ENCODE measurements around the gene B4GALNT2. TPM values are rescaled to one million over a fixed set of nuclear protein-coding genes. Genes with fewer than 3 reads are reported as not detected.
"Not testable (repeated sequence)": the region's sequence is repeated elsewhere in the genome, so short reads cannot be mapped to it uniquely, and the experiment has no call there.

The B4GALNT2 gene
- total RNA-seq, 1 donor from 2014 or later: not detected

DNA sequence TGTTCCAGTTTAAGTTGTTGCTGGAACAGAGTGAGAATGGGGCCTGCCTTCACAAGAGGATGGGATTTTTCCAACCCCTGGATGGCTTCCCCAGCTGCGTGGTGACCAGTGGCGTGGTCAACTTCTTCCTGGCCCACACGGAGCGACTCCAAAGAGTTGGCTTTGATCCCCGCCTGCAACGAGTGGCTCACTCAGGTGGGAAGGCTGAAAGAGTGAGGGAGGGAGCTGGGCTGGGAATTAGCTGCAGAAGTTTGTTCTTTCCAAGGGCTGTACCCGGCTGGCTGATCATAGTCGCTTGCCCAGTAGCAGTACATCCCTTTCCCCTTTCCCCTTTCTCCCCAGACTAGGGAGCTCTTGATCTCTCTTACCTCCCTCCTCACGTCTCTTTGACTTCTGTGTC, 36.1 kb downstream of the B4GALNT2 start:
- no peak for DNase-seq (ENCODE audit: low spot score)
- intact Hi-C loops (cut with micrococcal nuclease): no loop called here
- Mint-ChIP-seq H3K27ac (no peak overlapping the region), H3K4me1 (ENCODE audit: low read depth) (no peaks in the 10 kb centered on the region), H3K9me3 (peaks cover 5% of the 10 kb centered on the region), H3K27me3 (ENCODE audit: low read depth) (peaks cover 43% of the 10 kb centered on the region), H3K4me3 (ENCODE audit: low read depth) (no peak overlapping the region), H3K36me3 (ENCODE audit: low read depth) (no peaks in the 10 kb centered on the region)

DNA sequence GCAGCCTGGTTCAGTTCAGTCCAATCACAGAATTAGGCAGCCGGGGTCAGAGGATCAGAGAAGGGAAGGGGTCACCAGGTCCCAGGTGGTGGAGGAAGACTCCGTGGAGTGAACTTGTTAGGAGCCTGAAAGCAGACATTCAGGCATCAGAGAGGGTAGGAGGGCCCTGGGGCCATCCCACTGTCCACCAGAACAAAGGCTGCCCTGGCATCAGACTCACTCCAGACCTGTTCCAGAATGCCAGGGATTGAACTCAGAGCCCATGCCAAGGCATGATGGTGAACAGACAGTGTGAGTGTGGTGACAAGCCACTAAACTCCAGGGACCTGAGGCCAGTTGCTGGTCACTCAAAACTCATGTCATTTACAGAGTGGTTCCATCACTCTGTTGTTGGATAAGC, 37.6 kb downstream of the B4GALNT2 start:
- peaks cover 17% of the 10 kb centered on the region for H3K9me3 Mint-ChIP-seq
- no peak for DNase-seq (ENCODE audit: low spot score)
- H3K36me3 Mint-ChIP-seq (ENCODE audit: low read depth): no peaks in the 10 kb centered on the region
- intact Hi-C loops (cut with micrococcal nuclease): no loop called here
- H3K4me1 Mint-ChIP-seq (ENCODE audit: low read depth): no peaks in the 10 kb centered on the region
- peaks cover 44% of the 10 kb centered on the region for H3K27me3 Mint-ChIP-seq (ENCODE audit: low read depth)
- no peak overlapping the region for H3K4me3 Mint-ChIP-seq (ENCODE audit: low read depth)
- no peak overlapping the region for H3K27ac Mint-ChIP-seq

DNA sequence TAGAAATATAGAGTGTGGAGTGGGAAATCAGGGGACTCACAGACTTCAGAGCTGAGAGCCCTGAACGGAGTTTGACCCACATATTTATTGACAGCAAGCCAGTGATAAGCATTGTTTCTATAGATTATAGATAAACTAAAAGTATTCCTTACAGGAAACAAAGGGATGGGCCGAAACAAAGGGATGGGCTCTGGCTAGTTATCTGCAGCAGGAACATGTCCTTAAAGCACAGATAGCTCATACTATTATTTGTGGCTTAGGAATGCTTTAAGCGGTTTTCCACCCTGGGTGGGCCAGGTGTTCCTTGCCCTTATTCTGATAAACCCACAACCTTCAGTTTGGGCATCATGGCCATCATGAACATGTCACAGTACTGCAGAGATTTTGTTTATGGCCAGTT, 38.1 kb downstream of the B4GALNT2 start:
- H3K36me3 Mint-ChIP-seq (ENCODE audit: low read depth); H3K4me3 Mint-ChIP-seq (ENCODE audit: low read depth); H3K4me1 Mint-ChIP-seq (ENCODE audit: low read depth); H3K27ac Mint-ChIP-seq; DNase-seq (ENCODE audit: low spot score); intact Hi-C loops (cut with micrococcal nuclease): not testable (repeated sequence)
- peaks cover 43% of the 10 kb centered on the region for H3K27me3 Mint-ChIP-seq (ENCODE audit: low read depth)
- H3K9me3 Mint-ChIP-seq: peaks cover 22% of the 10 kb centered on the region

DNA sequence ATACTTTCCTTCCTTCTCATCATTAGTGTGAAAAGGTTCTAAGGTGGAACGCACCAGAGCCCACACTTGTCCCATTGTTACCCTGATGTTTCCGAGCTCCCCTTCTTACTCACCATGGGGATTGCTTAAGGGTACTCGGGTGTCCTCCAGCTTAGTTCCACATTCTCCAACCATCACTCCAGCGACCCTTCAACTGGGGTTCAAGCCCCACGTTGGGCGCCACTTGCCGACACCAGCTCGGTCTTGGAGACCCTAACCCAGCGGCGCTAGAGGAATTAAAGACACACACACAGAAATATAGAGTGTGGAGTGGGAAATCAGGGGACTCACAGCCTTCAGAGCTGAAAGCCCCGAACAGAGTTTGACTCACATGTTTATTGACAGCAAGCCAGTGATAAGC, 43.4 kb downstream of the B4GALNT2 start:
- H3K4me1 Mint-ChIP-seq (ENCODE audit: low read depth); intact Hi-C loops (cut with micrococcal nuclease): not testable (repeated sequence)

DNA sequence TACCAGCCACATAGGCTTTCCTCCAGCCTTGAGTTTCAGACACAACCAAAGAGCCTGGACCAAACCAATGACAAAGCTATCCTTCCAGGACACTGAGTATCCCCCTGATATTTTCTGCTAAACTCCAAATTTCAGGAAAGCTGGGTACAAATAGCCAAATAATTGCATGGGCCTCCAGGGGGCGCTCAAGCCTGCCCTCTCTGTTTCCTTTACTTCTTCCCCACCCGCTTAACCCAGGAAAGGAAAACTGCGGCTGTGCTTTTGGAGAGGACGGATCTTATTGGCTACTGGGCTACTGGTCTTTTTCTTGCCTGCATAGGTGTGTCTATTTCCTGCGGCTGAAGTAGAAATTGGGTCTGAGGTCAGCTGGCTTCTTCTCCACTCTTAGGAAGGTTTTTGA, 47.7 kb downstream of the B4GALNT2 start:
- H3K27me3 Mint-ChIP-seq (ENCODE audit: low read depth): no peaks in the 10 kb centered on the region
- peaks cover 2% of the 10 kb centered on the region for H3K4me1 Mint-ChIP-seq (ENCODE audit: low read depth)
- H3K36me3 Mint-ChIP-seq (ENCODE audit: low read depth): peaks cover 4% of the 10 kb centered on the region
- intact Hi-C loops (cut with micrococcal nuclease): loop anchor here (1.0 kb wide), 1 partner anchor 47 kb away; no protein-coding TSS in a partner anchor
- no peak overlapping the region for H3K27ac Mint-ChIP-seq
- peak; percentile 35 for DNase-seq (ENCODE audit: low spot score)
- no peak overlapping the region for H3K4me3 Mint-ChIP-seq (ENCODE audit: low read depth)
- peaks cover 34% of the 10 kb centered on the region for H3K9me3 Mint-ChIP-seq

More for the DNA sequence above, 43.4 kb downstream of the B4GALNT2 start:
- not testable (repeated sequence) for H3K4me3 Mint-ChIP-seq (ENCODE audit: low read depth); H3K27ac Mint-ChIP-seq; H3K36me3 Mint-ChIP-seq (ENCODE audit: low read depth); DNase-seq (ENCODE audit: low spot score)
- H3K9me3 Mint-ChIP-seq: peaks cover 39% of the 10 kb centered on the region
- peaks cover 17% of the 10 kb centered on the region for H3K27me3 Mint-ChIP-seq (ENCODE audit: low read depth)

DNA sequence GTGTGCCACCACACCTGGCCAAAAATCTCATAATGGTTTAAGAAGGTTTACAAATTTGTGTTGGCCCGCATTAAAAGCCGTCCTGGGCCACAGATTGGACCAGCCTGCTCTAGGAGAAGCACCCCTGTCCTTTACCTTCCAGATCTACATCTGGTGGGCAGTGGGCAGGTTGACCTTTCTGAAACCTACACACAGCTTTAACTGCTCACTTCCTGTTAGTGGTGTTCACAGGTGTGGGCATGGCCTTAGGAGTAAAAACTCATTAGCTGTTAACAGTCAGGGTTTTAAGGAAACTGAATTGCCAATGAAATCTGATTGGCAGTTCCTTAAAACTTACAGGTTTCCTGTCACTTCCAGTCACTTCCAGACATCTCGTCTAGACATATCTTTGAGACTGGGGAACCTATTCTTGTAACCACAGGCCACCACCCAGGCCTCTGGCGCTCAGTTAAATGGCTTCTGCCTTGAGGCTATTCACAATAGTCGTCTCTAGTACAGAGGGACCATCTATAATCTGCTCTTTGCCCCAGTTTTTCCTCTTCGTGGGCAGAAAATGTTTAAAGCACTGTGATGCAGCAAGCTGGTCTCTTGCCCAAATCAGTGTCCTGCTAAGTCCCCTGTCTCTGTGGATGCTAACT, 48.5 kb downstream of the B4GALNT2 start:
- peaks cover 7% of the 10 kb centered on the region for H3K36me3 Mint-ChIP-seq (ENCODE audit: low read depth)
- peaks cover 35% of the 10 kb centered on the region for H3K9me3 Mint-ChIP-seq
- DNase-seq (ENCODE audit: low spot score): no peak
- no peak overlapping the region for H3K4me3 Mint-ChIP-seq (ENCODE audit: low read depth)
- intact Hi-C loops (cut with micrococcal nuclease): loop anchor here (1.0 kb wide), 1 partner anchor 46 kb away; no protein-coding TSS in a partner anchor
- no peak overlapping the region for H3K27ac Mint-ChIP-seq
- H3K4me1 Mint-ChIP-seq (ENCODE audit: low read depth): peaks cover 2% of the 10 kb centered on the region
- H3K27me3 Mint-ChIP-seq (ENCODE audit: low read depth): no peaks in the 10 kb centered on the region

DNA sequence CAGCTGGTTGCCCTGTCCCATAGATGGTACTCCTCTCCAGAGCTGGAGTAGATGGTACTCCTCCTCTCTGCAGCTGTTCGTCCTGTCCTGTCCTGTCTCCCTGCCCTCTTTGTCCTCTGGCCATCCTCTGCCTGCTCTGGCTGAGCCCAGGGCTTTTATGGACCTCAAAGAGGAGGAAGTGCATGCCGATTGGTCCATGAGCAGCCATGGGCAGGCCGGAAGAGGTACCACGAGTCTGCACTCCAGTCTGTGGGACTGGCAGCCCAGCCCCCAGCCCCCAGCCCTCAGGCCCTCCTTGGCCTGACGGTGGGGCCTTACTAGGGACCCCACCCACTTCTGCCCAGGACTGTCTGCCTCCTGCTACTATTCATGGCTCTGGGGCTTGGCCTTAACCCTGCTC, 50.8 kb downstream of the B4GALNT2 start:
- Mint-ChIP-seq H3K4me3 (ENCODE audit: low read depth) (no peak overlapping the region), H3K9me3 (peaks cover 25% of the 10 kb centered on the region), H3K4me1 (ENCODE audit: low read depth) (peaks cover 2% of the 10 kb centered on the region), H3K27ac (no peak overlapping the region), H3K27me3 (ENCODE audit: low read depth) (no peaks in the 10 kb centered on the region), H3K36me3 (ENCODE audit: low read depth) (peaks cover 7% of the 10 kb centered on the region)
- intact Hi-C loops (cut with micrococcal nuclease): no loop called here
- no peak for DNase-seq (ENCODE audit: low spot score)

DNA sequence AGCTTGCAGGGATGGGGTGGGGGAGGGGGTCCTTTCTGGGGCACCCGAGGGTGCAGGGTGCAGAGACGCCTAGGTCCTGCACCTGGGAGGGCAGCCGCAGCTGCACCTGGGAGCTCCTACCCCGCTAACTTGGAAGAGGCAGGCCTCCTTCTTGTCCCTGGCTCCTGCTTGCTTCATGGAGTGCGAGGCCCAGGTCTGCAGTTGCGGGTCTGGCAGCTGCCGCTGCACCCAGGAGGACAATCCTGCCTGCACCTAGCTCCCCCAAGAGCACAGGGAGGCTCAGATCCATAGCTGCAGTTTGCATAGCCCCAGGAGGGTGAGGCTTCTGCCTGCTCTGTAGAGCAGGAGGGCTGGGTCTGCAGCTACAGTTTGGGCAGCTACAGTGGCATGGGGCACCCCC, 51.2 kb downstream of the B4GALNT2 start:
- Mint-ChIP-seq H3K27me3 (ENCODE audit: low read depth) (no peaks in the 10 kb centered on the region), H3K9me3 (peaks cover 25% of the 10 kb centered on the region), H3K27ac (no peak overlapping the region), H3K36me3 (ENCODE audit: low read depth) (peaks cover 7% of the 10 kb centered on the region), H3K4me1 (ENCODE audit: low read depth) (peaks cover 2% of the 10 kb centered on the region), H3K4me3 (ENCODE audit: low read depth) (no peak overlapping the region)
- intact Hi-C loops (cut with micrococcal nuclease): no loop called here
- no peak for DNase-seq (ENCODE audit: low spot score)

DNA sequence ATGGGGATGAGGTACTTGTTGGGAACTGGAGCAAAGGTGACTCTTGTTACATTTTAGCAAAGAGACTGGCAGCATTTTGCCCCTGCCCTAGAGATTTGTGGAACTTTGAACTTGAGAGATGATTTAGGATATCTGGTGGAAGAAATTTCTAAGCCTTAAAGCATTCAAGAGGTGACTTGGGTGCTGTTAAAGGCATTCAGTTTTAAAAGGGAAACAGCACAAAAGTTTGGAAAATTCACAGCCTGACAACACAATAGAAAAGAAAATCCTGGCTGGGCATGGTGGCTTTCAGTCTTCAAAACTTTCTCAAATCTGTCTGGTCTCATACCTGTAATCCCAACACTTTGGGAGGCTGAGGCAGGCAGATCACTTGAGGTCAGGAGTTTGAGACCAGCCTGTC, 52.0 kb downstream of the B4GALNT2 start:
- peaks cover 25% of the 10 kb centered on the region for H3K9me3 Mint-ChIP-seq
- DNase-seq (ENCODE audit: low spot score); H3K27me3 Mint-ChIP-seq (ENCODE audit: low read depth); intact Hi-C loops (cut with micrococcal nuclease); H3K4me1 Mint-ChIP-seq (ENCODE audit: low read depth); H3K36me3 Mint-ChIP-seq (ENCODE audit: low read depth); H3K27ac Mint-ChIP-seq; H3K4me3 Mint-ChIP-seq (ENCODE audit: low read depth): not testable (repeated sequence)

DNA sequence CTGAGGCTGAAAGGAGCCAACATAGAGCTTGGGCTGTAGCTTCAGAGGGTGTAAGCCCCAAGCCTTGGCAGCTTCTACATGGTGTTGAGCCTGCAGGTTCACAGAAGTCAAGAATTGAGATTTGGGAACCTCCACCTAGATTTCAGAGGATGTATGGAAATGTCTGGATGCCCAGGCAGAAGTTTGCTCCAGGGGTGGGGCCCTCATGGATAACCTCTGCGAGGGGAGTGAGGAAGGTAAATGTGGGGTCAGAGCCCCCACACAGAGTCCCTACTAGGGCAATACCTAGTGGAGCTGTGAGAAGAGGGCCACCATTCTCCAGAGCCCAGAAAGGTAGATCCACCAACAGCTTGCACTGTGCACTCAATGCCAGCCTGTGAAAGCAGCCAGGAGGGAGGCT, 52.8 kb downstream of the B4GALNT2 start:
- peaks cover 25% of the 10 kb centered on the region for H3K9me3 Mint-ChIP-seq
- H3K27ac Mint-ChIP-seq; H3K27me3 Mint-ChIP-seq (ENCODE audit: low read depth); H3K36me3 Mint-ChIP-seq (ENCODE audit: low read depth); DNase-seq (ENCODE audit: low spot score); H3K4me1 Mint-ChIP-seq (ENCODE audit: low read depth); H3K4me3 Mint-ChIP-seq (ENCODE audit: low read depth); intact Hi-C loops (cut with micrococcal nuclease): not testable (repeated sequence)

DNA sequence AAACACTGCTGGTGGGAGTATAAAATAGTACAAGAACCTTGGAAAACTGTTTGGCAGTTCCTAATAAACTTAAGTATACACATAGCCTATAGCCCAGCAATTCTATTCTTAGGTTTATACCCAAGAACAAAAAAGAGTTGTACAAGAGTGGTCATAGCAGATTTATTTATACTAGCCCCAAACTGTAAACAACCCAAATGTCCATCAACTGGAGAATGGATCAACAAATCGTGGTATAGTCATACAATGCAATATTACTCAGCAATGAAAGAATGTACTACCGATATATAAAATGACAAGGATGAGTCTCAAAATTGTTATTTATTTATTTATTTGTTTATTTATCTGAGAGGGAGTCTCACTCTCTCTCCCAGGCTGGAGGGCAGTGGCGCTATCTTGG, 54.7 kb downstream of the B4GALNT2 start:
- DNase-seq (ENCODE audit: low spot score): no peak
- intact Hi-C loops (cut with micrococcal nuclease): no loop called here
- Mint-ChIP-seq H3K27ac (no peak overlapping the region), H3K27me3 (ENCODE audit: low read depth) (no peaks in the 10 kb centered on the region), H3K4me1 (ENCODE audit: low read depth) (peaks cover 9% of the 10 kb centered on the region), H3K9me3 (peaks cover 25% of the 10 kb centered on the region), H3K36me3 (ENCODE audit: low read depth) (peaks cover 7% of the 10 kb centered on the region), H3K4me3 (ENCODE audit: low read depth) (no peak overlapping the region)

DNA sequence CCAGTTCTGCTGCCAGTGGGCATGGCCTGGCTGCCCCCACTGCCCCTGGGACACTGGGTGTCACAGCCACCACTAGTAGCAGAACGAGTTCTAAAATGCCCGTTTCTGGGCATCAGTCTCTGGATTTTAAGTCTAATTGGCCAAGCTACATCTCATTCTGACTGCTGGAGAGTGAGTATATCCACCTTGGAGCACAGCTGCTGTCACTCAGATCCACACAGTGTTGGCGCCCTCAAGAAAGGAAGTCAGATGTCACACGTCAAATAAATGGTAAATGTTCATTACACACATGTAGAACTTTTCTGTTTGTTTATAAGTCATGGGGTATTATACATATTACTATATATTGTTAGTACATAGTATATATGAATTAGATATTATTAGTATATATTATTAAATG, 58.4 kb downstream of the B4GALNT2 start:
- no peak for DNase-seq (ENCODE audit: low spot score)
- H3K27ac Mint-ChIP-seq: peak overlapping the region; percentile 49
- H3K9me3 Mint-ChIP-seq: peaks cover 5% of the 10 kb centered on the region
- peaks cover 28% of the 10 kb centered on the region for H3K4me1 Mint-ChIP-seq (ENCODE audit: low read depth)
- no peaks in the 10 kb centered on the region for H3K27me3 Mint-ChIP-seq (ENCODE audit: low read depth)
- H3K36me3 Mint-ChIP-seq (ENCODE audit: low read depth): no peaks in the 10 kb centered on the region
- peak overlapping the region; percentile 53 for H3K4me3 Mint-ChIP-seq (ENCODE audit: low read depth)
- intact Hi-C loops (cut with micrococcal nuclease): loop anchor here (5.0 to 10.0 kb wide), 4 partner anchors 151 to 554 kb away; partner anchors contain the start of gene UBE2Z

DNA sequence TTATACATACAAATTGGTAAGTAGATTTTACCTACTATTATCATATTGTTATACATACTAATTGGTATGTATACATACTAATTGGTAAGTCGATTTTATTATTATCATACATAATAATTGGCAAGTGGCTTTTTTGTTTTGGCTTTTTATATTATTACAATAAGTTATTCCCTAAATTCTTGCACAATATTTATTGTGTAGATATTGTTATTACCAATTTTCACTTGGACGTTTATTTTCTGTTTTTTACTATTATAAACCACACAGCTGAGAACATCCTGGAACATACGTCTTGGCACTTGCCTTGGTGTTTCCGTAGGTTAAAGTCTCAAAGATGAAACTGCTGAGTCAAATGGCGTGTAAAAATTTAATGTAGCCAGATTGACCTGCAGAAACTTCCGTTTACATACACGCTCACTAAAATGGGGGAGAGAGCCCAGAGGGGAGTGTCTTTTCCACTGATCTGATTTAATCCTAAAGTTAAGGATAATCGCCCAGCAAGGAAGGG, 58.9 kb downstream of the B4GALNT2 start:
- Mint-ChIP-seq H3K4me1 (ENCODE audit: low read depth) (peaks cover 34% of the 10 kb centered on the region), H3K27ac (peak overlapping the region; percentile 93), H3K4me3 (ENCODE audit: low read depth) (peak overlapping the region; percentile 84), H3K36me3 (ENCODE audit: low read depth) (no peaks in the 10 kb centered on the region), H3K27me3 (ENCODE audit: low read depth) (no peaks in the 10 kb centered on the region), H3K9me3 (no peaks in the 10 kb centered on the region)
- DNase-seq (ENCODE audit: low spot score): no peak
- intact Hi-C loops (cut with micrococcal nuclease): loop anchor here (5.0 to 10.0 kb wide), 4 partner anchors 151 to 553 kb away; partner anchors contain the start of gene UBE2Z
